ENCODE results near the gene ZNF641. TPM values are rescaled to one million over a fixed set of nuclear protein-coding genes. Genes with fewer than 3 reads are reported as not detected.

ZNF641 gene
- total RNA-seq, 3 donors from 2014 or later (not counting 1 experiment from before 2014, with no cell fraction given): 44.0 to 51.4 (median 48.8) TPM

DNA sequence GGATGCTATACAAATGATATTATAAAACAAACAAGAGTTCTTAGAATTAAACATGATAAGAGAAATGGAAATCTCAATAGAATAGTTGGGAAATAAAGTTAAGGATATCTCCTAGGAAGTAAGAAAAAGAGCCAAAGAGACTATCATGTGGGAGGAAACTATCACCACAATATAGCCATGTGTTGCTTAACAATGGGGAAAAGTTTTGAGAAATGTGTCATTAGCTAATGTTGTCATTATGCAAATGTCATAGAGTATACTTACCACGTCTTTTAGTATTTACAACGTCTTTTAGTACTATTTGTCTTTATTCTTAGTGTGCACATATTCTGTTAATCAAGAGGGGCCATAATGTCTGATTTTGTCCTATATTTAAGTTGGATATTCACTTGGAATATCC, 58.7 kb downstream of the ZNF641 start:
- no peaks in the 10 kb centered on the region for H3K36me3 ChIP-seq (ENCODE audit: control insufficient read depth, insufficient read depth, low read length)
- Mint-ChIP-seq H3K4me1 (peaks cover 9% of the 10 kb centered on the region in 2 donors), H3K27me3 (ENCODE audit: low read depth in 2 of 2) (peaks cover 10 to 23% of the 10 kb centered on the region in 2 donors), H3K27ac (no peak overlapping the region), H3K4me3 (no peak overlapping the region), H3K36me3 (no peaks in the 10 kb centered on the region), H3K9me3 (no peaks in the 10 kb centered on the region)
- H3K27me3 ChIP-seq (ENCODE audit: control insufficient read depth, insufficient read depth, low read length): peaks cover 4% of the 10 kb centered on the region
- intact Hi-C loops (cut with micrococcal nuclease): no loop called here
- ATAC-seq (no peak), DNase-seq (no peak)
- no CpG with 5 or more reads among the region's 2 CpGs for WGBS (ENCODE audit: insufficient coverage)
- H3K4me1 ChIP-seq (ENCODE audit: control insufficient read depth, insufficient read depth, low read length): peaks cover 6% of the 10 kb centered on the region
- H3K4me3 ChIP-seq (ENCODE audit: low read length): no peak overlapping the region
- no peak overlapping the region for H3K27ac ChIP-seq (ENCODE audit: low read length)
- H3K9me3 ChIP-seq (ENCODE audit: control insufficient read depth, insufficient read depth, low read length): no peaks in the 10 kb centered on the region
- TF ChIP-seq, protein P1, sequence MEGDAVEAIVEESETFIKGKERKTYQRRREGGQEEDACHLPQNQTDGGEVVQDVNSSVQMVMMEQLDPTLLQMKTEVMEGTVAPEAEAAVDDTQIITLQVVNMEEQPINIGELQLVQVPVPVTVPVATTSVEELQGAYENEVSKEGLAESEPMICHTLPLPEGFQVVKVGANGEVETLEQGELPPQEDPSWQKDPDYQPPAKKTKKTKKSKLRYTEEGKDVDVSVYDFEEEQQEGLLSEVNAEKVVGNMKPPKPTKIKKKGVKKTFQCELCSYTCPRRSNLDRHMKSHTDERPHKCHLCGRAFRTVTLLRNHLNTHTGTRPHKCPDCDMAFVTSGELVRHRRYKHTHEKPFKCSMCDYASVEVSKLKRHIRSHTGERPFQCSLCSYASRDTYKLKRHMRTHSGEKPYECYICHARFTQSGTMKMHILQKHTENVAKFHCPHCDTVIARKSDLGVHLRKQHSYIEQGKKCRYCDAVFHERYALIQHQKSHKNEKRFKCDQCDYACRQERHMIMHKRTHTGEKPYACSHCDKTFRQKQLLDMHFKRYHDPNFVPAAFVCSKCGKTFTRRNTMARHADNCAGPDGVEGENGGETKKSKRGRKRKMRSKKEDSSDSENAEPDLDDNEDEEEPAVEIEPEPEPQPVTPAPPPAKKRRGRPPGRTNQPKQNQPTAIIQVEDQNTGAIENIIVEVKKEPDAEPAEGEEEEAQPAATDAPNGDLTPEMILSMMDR (IDR thresholded peaks at IDR 0.05): no peak

GRCh38 chr12:48291511-48291910, 59.2 kb downstream of the ZNF641 start:
- Mint-ChIP-seq H3K4me1 (peaks cover 5% of the 10 kb centered on the region in 2 donors), H3K27me3 (ENCODE audit: low read depth in 2 of 2) (peaks cover 5 to 18% of the 10 kb centered on the region in 2 donors), H3K9me3 (no peaks in the 10 kb centered on the region), H3K4me3 (no peak overlapping the region), H3K27ac (no peak overlapping the region), H3K36me3 (no peaks in the 10 kb centered on the region)
- Histone ChIP-seq H3K36me3 (ENCODE audit: control insufficient read depth, insufficient read depth, low read length) (no peaks in the 10 kb centered on the region), H3K4me3 (ENCODE audit: low read length) (no peak overlapping the region), H3K27ac (ENCODE audit: low read length) (no peak overlapping the region), H3K4me1 (ENCODE audit: control insufficient read depth, insufficient read depth, low read length) (peaks cover 4% of the 10 kb centered on the region), H3K9me3 (ENCODE audit: control insufficient read depth, insufficient read depth, low read length) (no peaks in the 10 kb centered on the region), H3K27me3 (ENCODE audit: control insufficient read depth, insufficient read depth, low read length) (no peaks in the 10 kb centered on the region)
- ATAC-seq (no peak), DNase-seq (no peak)
- 100% methylated on average over 1 of the region's 2 CpGs for WGBS (ENCODE audit: insufficient coverage)
- TF ChIP-seq, protein P1 (IDR thresholded peaks at IDR 0.05): no peak
- intact Hi-C loops (cut with micrococcal nuclease): no loop called here

GRCh38 chr12:48288387-48289268, 62.1 kb downstream of the ZNF641 start:
- no peak overlapping the region for H3K4me3 Mint-ChIP-seq

More at GRCh38 chr12:48288387-48289268, 62.1 kb downstream of the ZNF641 start:
- Histone ChIP-seq H3K4me3 (ENCODE audit: low read length) (no peak overlapping the region), H3K36me3 (ENCODE audit: control insufficient read depth, insufficient read depth, low read length) (no peaks in the 10 kb centered on the region), H3K27ac (ENCODE audit: low read length) (no peak overlapping the region), H3K4me1 (ENCODE audit: control insufficient read depth, insufficient read depth, low read length) (peaks cover 5% of the 10 kb centered on the region), H3K27me3 (ENCODE audit: control insufficient read depth, insufficient read depth, low read length) (no peaks in the 10 kb centered on the region), H3K9me3 (ENCODE audit: control insufficient read depth, insufficient read depth, low read length) (no peaks in the 10 kb centered on the region)
- intact Hi-C loops (cut with micrococcal nuclease): no loop called here
- Mint-ChIP-seq H3K9me3 (peaks cover 0 to 2% of the 10 kb centered on the region in 2 donors), H3K27ac (no peak overlapping the region), H3K36me3 (no peaks in the 10 kb centered on the region), H3K4me1 (peaks cover 13% of the 10 kb centered on the region in 2 donors), H3K27me3 (ENCODE audit: low read depth in 2 of 2) (peaks cover 5 to 26% of the 10 kb centered on the region in 2 donors)
- no peak for ATAC-seq
- no peak for DNase-seq
- 97% methylated on average over 3 of the region's 6 CpGs for WGBS (ENCODE audit: insufficient coverage)
- TF ChIP-seq, protein P1 (IDR thresholded peaks at IDR 0.05): no peak

Other genes starting within 250 kb of the ZNF641 start
- 10 to 100 TPM; 35.6 to 39.6 (median 36.8) TPM for gene SENP1, start 244.8 kb downstream of the ZNF641 start, total RNA-seq
- 10 to 100 TPM in 1 of 3 donors, 1 to 10 TPM in 2; 6.2 to 13.5 (median 6.4) TPM for gene PFKM, start 231.6 kb downstream of the ZNF641 start, total RNA-seq
- 10 to 100 TPM; 62.9 to 73.8 (median 71.3) TPM for gene ASB8, start 193.4 kb downstream of the ZNF641 start, total RNA-seq
- gene CCDC184, start 167.3 kb downstream of the ZNF641 start, total RNA-seq: 1 to 10 TPM; 3.0 to 6.2 (median 4.2) TPM
- not detected for gene OR10AD1, start 147.6 kb downstream of the ZNF641 start, total RNA-seq
- gene ANP32D, start 121.6 kb upstream of the ZNF641 start, total RNA-seq: not detected
- not detected for gene C12orf54, start 131.6 kb upstream of the ZNF641 start, total RNA-seq
- gene OR8S1, start 174.7 kb upstream of the ZNF641 start, total RNA-seq: not detected
- not detected for gene LALBA, start 219.1 kb upstream of the ZNF641 start, total RNA-seq